ENCODE results near the gene QSER1. TPM values are rescaled to one million over a fixed set of nuclear protein-coding genes. Genes with fewer than 3 reads are reported as not detected.

QSER1 gene
- total and polyA plus RNA-seq, 4 donors = 3.5 to 59.9 (median 10.6) TPM

GRCh38 chr11:32893093-32893342 is 407 bp downstream of the QSER1 start:
- H3K9ac ChIP-seq (ENCODE audit: insufficient read depth in 1 of 2, low read length in 2 of 2) = no peak overlapping the region
- H3K9me3 ChIP-seq (ENCODE audit: control insufficient read depth in 4 of 4, insufficient read depth in 3 of 4, low read length in 3 of 4) = no peaks in the 10 kb centered on the region
- H3K27me3 ChIP-seq (ENCODE audit: control insufficient read depth in 3 of 3, insufficient read depth in 3 of 3, low read length in 2 of 3) = no peaks in the 10 kb centered on the region
- no peak for TF ChIP-seq CTCF (IDR thresholded peaks at IDR 0.05; ENCODE audit: control extremely low read depth, extremely low read depth)
- peaks cover 0 to 28% (median 0%) of the 10 kb centered on the region in 5 donors for H3K4me1 ChIP-seq (ENCODE audit: control insufficient read depth in 5 of 5, insufficient read depth in 5 of 5, low read length in 5 of 5)
- 1% methylated on average over 22 to 32 of the region's 32 CpGs for WGBS, 2 donors
- no peak for DNase-seq
- peak overlapping the region; percentile 89 to 95 for H3K27ac ChIP-seq (ENCODE audit: low read depth in 1 of 2, low read length in 1 of 2)
- H3K4me3 ChIP-seq = peak overlapping the region; percentile 97
- no peaks in the 10 kb centered on the region for H3K36me3 ChIP-seq (ENCODE audit: control insufficient read depth in 4 of 4, insufficient read depth in 4 of 4, low read length in 4 of 4)
- ATAC-seq (ENCODE audit: insufficient read depth, low FRiP score) = no peak

DNA sequence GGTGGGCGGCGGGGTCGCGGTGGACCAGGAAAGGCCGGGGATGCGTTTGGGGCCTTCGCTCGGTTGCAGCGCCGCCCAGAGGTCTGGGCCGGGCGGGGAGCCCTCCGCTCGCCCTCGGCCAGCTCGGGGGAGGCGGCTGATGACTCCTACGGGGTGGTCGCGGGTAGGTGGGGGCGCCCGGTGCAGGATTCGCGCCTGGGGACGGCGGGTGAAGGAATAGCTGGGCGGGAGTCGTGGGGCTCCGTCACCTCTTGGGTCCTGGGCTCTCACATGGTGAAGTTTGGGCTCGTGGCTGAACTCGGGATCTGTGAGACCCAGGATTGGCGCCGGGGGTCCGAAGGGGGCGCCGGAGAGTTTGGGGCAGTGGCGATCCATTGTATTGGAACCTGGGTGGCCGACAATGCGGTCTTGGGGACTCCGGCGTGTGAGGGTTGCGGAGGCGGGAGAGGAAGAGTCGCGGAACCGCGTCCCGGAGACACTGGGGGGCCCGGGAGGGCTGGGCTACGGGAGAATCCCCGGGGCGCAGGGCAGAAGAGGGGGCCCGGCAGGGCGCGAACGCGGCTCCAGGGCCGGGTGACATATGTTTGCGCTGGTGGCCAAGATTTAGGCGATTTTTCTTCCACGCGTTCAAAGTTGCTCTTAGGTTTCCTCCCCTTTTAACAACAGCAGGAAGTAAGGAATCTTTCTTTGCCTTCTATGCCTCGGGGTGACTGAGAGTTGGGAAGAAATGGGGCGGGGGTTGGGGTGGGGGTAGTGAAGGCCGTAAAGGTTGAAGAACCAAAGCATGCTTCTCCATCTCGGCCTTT is 935 bp downstream of the QSER1 start:
- peak; percentile 73 to 79 (median 75) for DNase-seq
- no peak for TF ChIP-seq CTCF (IDR thresholded peaks at IDR 0.05; ENCODE audit: control extremely low read depth, extremely low read depth)
- ATAC-seq (ENCODE audit: insufficient read depth, low FRiP score) = peak; percentile 31
- WGBS, 2 donors = 0 to 1% methylated on average over 63 to 66 of the region's 66 CpGs
- Histone ChIP-seq H3K36me3 (ENCODE audit: control insufficient read depth in 4 of 4, insufficient read depth in 4 of 4, low read length in 4 of 4) (no peaks in the 10 kb centered on the region), H3K4me3 (peak overlapping the region; percentile 97), H3K9ac (ENCODE audit: insufficient read depth in 1 of 2, low read length in 2 of 2) (peak overlapping the region; percentile 87 to 89), H3K27me3 (ENCODE audit: control insufficient read depth in 3 of 3, insufficient read depth in 3 of 3, low read length in 2 of 3) (no peaks in the 10 kb centered on the region), H3K9me3 (ENCODE audit: control insufficient read depth in 4 of 4, insufficient read depth in 3 of 4, low read length in 3 of 4) (no peaks in the 10 kb centered on the region), H3K27ac (ENCODE audit: low read depth in 1 of 2, low read length in 1 of 2) (peak overlapping the region; percentile 89 to 95), H3K4me1 (ENCODE audit: control insufficient read depth in 5 of 5, insufficient read depth in 5 of 5, low read length in 5 of 5) (peaks cover 0 to 28% (median 0%) of the 10 kb centered on the region in 5 donors)

DNA sequence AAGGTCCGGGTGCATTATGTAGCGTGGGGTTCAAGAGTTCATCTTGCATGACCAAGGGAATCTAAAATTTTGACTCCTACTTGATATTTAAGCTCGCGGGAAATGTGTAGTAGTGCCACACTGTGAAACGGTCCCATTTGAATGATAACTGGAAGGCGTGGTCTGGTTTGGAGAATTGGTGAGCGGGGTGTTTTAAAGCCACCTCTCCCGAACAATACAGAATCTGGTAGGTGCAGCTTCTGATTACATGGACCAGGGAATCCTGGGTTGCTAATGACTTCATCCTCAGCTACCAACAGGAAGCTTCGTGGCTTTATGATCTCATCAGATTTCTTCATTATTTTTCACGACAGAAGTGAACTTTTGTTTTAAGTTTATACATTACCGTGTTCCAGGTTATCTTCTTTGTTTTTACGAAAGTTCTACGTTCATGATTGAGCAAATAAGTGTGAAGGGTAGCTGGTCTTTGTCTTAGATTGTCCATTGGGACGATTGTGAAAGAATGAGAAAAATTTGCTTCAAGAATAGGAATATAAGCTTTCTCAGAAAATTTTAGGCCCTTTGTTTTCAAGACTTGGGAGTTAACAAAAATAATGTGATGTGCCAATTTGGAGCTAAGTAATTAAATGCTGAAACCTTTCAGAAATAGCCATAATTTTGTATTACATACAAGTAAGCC is 1.7 kb downstream of the QSER1 start:
- DNase-seq = peak in 2 of 3 donors; percentile 78 to 85

More for the DNA sequence above, 1.7 kb downstream of the QSER1 start:
- Histone ChIP-seq H3K9me3 (ENCODE audit: control insufficient read depth in 4 of 4, insufficient read depth in 3 of 4, low read length in 3 of 4) (no peaks in the 10 kb centered on the region), H3K4me1 (ENCODE audit: control insufficient read depth in 5 of 5, insufficient read depth in 5 of 5, low read length in 5 of 5) (peaks cover 0 to 28% (median 0%) of the 10 kb centered on the region in 5 donors), H3K36me3 (ENCODE audit: control insufficient read depth in 4 of 4, insufficient read depth in 4 of 4, low read length in 4 of 4) (no peaks in the 10 kb centered on the region), H3K4me3 (peak overlapping the region; percentile 22), H3K27me3 (ENCODE audit: control insufficient read depth in 3 of 3, insufficient read depth in 3 of 3, low read length in 2 of 3) (no peaks in the 10 kb centered on the region), H3K27ac (ENCODE audit: low read depth in 1 of 2, low read length in 1 of 2) (peak overlapping the region in 1 of 2 donors; percentile 95), H3K9ac (ENCODE audit: insufficient read depth in 1 of 2, low read length in 2 of 2) (peak overlapping the region; percentile 87 to 89)
- 7 to 8% methylated on average over 14 of the region's 14 CpGs for WGBS, 2 donors
- no peak for TF ChIP-seq CTCF (IDR thresholded peaks at IDR 0.05; ENCODE audit: control extremely low read depth, extremely low read depth)
- peak; percentile 41 for ATAC-seq (ENCODE audit: insufficient read depth, low FRiP score)

Data from lung (tissue), 12 donors.